NCI-H1105 (cell line): Measurements from ENCODE around the gene TRAF3IP1.
"Not testable (repeated sequence)": the region's sequence is repeated elsewhere in the genome, so short reads cannot be mapped to it uniquely, and the experiment has no call there.

Experiments
- DNase-seq: peaks from one replicate; lab custom pipeline; 2025; lab: John Stamatoyannopoulos, UW

Gene TRAF3IP1

DNA sequence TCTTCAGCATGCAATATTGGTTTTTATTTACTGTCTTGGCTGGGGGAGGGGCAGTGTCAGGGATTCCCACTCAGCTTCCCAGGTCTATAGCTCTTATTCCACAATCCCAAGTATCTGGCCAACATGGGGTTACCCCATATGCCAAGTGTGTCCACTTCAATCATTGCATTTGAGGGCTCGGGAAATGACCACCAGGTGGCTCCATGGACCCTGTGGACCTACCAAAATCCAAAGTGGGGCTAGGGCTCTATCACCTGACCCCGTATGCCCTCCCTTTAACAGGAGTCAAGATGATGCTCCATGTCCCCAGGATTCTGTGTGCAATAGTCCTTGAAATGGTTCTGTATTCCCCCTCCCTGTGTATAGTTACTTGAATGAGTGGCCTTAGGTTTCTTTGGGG is 12.1 kb upstream of the TRAF3IP1 start:
- DNase-seq, result no peak

DNA sequence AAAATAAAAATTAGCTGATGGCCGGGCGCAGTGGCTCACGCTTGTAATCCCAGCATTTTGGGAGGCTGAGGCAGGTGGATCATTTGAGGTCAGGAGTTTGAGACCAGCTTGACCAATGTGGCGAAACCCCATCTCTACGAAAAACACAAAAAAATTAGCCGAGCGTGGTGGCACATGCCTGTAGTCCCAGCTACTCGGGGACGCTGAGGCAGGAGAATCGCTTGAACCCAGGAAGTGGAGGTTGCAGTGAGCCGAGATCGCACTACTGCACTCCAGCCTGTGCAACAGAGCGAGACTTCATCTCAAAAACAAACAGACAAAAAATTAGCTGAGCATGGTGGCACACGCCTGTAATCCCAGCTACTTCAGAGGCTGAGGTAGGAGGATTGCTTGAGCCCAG is 9.6 kb upstream of the TRAF3IP1 start:
- not testable (repeated sequence) for DNase-seq

DNA sequence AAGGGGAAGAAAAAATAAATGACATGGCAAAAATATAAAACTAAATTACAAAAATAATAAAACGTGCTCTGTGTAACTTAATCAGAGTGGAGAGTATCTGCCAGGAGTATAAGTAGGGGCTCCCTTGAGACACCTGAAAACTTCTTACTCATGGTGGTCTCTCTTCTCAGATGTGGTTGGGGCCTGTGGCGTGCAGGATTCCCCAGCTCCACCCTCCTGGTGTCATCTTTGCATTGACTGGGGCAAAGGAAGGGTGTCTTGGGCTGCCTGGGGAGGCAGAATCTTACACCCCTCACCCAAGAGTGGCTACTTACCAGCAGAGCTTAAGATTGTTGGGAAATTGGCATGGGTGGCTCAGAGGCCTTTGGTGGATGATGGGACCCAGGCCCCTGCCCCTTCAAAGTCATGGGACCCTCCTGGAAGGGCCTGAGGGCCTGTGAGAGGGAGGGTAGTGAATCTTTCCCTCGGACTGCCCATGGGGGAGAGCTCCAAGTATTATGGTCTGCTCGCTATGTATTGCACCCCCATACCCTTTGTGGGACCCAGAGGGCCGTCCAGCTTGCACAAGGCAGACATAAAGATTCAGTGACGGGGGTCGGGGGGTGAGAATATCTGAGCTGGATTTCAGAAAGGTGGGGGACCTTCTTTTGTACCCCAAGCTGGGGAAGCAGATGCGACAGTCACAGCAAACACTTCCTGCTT is 6.9 kb upstream of the TRAF3IP1 start:
- DNase-seq, result no peak

DNA sequence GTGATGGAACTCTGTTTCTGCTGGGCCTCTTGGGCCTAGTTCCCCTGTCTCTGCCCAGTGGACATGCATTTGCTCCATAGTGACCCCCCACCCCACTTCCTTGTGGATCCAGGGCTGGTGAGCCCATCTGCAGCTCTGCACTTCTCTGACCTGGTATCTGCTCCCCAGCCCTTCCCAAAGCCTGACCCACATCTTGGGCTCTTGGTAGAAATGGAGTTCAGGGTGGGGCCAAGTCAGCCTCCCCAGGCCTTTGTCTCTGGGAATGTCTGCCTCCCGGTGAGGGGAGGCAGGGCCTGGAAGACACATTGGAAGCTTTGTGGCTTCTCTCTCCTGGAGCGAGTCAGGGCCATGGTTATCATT is 6.3 kb upstream of the TRAF3IP1 start:
- DNase-seq, result no peak

DNA sequence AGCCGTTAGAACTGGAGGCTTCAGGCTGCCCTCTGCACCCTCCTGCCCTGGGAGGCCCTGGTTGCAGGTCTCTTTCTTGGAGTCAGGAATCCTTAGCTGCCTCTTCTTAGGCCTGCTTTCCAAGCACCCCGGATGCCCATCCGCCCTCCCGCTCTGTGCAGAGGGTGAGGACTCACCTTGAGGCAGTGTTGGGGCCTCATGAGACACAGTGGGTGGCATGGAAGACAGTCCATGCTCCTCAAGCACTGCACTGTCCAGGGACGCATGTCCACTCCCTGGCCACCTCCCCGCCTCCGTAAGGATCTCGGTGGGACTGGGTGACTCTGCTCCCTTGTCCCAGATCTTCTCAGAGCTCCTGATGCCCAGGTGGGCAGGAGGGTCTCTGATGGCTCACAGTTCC is 5.7 kb upstream of the TRAF3IP1 start:
- no peak for DNase-seq

DNA sequence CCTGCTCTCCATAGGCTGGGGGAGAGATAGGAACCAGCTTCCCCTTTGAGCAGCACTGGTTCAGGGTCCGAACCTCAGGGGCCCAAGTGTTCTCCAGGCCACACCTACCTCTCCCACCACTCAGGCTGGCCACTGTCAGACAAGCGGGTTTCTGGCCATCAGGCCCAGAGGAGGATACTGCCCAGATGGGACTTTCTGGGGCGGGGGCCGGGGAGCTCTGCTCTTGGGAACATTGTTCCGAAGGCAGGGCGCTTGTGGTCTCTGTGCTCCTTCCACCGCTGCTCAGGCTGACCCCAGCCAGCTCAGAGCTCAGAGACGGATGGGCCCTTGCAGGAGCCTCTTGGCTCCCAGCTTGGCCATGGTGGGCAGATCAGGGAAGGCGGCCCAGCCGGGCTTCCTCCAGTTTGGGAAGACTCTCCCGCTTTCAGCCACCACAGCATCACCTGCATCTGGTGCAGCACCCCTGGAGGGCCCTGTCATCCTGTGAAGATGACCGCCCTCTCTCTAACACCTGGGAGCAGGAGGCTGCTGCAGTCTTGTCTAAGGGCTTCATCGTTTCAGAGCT is 5.2 kb upstream of the TRAF3IP1 start:
- no peak for DNase-seq

DNA sequence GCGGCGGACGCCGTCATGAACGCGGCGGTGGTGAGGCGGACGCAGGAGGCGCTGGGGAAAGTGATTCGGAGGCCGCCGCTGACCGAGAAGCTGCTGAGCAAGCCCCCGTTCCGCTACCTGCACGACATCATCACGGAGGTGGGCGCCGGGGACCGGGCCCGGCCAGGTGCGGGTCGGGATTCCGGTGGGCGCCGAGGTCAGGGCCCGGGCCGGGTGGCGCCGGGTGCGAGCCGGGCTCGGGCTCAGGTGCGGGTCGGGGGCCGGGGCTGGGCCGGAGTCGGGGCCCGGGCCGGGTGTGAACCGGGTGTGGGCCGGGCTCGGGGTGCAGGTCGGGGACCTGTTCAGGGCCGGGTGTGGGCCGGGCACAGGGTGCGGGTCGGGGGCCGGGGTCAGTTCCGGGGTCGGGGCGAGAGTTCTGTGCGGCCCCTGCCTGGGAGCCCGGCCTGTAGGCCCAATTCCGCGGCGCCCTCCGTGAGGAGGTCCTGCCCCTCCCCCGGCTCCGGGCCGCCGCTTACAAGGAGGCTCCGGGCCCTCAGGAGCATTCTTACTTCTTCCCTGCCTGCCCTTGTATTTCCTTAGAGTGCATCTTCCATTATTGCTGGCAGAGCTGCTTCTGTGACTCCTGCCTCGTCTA is 447 bp downstream of the TRAF3IP1 start:
- DNase-seq, result no peak

DNA sequence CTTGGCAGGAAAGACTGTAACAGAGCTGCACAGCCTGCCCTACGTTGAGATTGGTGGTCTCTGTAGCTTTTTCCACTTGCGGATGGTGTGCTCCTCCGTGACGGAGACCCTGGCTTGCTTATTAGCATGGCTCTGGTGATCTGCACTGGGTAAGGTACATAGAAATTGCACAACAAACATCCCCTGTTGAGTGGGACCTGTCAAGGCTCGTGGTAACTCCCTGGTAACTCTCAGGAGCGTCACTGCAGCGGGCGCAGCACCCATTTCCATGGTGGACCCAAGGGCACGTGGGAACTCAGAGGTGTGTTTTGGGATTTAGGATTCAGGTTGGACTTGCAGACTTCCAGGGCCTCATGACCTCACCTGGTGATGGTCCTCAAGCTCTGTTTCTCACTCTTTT is 1.1 kb downstream of the TRAF3IP1 start:
- no peak for DNase-seq

DNA sequence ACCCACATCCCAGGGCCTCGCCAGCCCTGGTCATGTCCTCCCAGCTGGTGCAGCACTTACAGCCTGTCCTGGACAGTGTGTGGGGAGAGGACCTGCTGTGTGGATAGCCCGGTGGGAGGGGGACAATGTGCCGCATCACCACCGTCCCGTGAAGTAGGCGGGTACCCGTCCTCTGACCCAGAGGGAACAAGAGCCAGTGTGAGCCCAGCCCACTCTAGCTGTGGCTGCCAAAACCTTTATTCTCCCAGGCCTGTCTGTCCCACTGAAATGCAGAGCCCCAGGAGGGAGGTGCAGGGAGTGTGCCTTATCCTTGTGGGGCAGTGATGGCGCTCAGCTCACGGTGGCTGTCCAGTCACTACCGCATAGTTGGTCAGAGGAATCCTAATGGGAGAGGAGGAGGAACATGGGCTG is 1.7 kb downstream of the TRAF3IP1 start:
- DNase-seq, result no peak

DNA sequence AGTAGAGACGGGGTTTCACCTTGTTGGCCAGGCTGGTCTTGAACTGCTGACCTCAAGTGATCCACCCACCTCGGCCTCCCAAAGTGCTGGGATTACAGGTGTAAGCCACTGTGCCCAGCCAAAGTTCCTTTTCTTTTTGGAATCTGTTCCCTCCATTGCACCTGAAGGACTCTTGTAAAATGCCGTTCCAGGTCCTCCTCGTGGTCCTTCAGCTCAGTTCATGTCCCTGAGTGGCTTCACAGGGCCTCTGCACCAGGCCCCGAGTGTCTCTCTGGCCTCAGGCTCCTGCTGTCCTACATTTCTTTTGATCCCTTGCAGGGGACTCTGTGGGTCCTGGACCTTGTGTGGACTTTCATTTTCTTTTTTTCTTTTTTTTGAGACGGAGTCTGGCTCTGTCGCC is 3.9 kb downstream of the TRAF3IP1 start:
- not testable (repeated sequence) for DNase-seq

DNA sequence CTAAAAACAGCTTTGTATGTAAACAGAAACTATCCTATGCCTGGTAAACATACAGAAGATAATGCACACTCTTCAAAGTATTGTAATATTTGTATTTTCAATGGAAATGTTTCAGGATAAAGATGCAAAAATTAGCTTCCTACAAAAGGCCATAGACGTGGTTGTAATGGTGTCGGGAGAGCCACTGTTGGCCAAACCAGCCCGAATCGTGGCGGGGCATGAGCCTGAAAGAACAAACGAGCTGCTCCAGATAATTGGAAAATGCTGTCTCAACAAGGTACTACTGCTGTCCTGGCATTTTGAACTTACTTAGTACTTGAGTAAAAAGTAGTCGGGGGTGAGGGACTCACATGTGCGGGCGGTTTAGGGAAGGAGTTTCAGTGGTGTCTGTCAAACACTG is 5.4 kb downstream of the TRAF3IP1 start:
- DNase-seq, result no peak

DNA sequence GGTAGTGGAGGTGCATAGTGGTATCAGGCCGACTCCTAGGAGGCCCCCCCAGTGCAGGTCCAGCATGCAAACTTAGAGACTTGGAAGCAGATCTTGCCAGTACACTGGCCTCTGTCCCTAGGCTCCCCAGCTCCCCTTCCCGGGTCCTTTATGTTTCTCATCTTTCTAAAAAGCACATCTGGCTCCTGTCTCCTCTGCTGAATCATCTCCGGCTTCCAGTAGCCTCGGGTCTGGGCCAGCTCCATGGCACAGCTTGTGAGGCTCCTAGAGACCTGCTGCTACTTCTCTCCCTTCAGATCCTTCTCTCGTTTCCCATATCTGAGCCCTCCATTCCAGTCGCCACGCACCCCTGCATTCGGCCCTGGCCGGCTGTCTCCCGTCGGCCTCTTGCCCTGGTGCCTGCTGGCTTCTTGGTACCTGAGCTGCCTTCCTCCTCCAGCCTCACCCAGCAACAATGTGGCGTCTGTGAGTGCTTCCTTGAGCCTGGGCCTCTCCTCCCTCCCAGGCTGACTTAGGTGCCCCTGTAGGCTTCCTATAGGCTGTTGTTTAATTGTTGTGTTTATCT is 6.6 kb downstream of the TRAF3IP1 start:
- DNase-seq, result no peak

DNA sequence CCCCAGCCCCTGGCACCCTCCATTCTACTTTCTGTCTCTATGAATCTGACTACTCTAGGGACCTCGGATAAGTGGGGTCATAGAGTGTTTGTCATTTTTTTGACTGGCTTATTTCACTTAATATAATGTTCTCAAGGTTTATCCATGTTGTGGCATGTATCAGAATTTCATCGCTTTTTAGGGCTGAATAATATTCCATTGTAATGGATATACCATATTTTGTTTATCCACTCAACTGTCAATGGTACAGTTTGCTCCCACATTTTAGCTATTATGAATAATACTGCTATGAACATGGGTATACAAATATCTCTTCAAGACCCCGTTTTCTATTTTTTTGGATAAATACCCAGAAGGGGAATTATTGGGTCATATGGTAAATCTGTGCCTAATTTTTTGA is 7.4 kb downstream of the TRAF3IP1 start:
- no peak for DNase-seq

DNA sequence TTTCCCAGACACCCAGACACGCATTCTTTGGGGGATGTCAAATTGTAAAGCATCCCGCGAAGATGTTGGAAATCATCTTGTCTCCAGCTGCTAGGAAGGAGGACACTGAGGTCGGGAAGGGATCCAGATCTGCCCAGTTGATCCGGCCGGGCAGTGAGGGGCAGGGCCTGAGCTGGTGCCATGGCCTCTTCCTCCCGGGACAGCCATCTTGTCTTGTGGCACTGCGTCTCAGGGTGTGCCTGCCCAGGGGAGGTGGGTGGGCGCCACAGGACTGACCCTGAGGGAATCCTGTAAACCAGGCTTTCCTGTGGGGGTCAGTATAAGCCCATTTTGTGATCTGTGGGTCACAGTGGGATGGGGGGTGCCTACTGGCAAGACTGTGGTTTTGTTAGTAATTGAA is 10.1 kb downstream of the TRAF3IP1 start:
- no peak for DNase-seq

DNA sequence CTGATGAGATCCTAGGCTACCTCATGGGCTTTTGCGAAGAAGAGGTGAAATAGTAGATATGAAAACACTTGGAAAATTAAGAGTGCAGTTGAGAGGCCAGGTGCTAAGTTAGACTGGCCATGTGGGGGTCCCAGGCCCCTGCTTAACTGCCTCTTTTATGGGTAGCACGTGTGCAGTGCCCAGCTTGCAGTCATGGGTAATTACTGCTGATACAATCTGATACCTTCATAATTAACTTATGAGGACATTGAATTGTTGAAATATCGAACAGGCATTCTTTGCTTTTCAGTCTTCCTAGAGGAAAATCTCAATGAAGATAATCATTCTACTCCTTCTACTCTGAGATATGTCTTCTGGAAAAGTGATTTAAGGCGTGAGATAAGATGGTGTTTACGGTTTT is 11.6 kb downstream of the TRAF3IP1 start:
- no peak for DNase-seq

DNA sequence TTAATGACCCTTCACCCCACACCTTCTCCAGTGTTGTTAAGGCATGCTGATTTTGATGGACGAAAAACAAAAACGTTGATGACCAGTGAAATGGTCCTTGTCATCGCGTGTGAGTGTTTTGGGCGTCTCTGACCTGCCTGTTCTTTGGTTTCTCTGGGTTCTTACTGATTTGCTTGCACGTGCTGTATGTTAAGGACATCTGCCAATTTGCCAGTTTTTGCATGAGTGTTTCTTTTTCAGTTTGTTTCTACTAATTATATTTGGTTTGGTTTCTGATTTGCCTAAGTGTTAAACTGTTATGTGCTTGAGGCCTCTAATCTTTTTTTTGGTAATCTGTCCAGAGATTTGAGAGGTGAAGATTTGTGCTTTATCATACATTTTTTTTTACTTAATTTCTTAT is 14.6 kb downstream of the TRAF3IP1 start:
- DNase-seq, result no peak

DNA sequence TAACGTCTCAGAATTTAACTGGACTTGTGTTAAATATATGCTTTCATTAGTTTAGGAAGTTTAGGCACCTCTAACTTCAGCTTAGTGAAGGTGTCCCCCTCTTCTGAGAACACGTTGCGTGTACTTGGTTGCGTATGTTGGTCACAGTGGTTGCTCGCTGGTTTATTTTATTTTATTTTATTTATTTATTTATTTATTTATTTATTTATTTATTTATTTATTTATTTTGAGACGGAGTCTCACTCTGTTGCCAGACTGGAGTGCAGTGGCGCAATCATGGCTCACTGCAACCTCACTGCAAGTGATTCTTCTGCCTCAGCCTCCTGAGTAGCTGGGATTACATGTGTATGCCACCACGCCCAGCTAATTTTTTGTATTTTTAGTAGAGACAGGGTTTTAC is 15.3 kb downstream of the TRAF3IP1 start:
- not testable (repeated sequence) for DNase-seq

DNA sequence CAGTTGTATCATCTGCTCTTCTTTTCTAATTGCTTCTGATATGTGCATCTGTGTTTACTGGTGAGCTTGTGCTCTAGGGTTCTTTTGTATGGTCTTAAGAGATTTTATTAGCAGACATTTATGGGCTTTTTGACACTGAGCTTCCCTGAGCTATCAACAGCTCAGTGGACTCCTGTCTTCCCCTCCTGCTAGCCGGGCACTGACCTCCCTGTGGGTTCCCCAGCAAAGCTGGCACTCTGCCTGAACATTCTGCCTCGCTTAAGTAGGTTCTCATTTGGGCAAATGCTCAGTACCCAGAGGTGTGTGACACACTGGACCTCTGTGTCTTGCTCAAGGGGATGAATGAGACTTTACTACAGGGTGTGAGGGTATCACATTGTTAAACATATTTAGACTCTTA is 15.8 kb downstream of the TRAF3IP1 start:
- DNase-seq, result no peak

DNA sequence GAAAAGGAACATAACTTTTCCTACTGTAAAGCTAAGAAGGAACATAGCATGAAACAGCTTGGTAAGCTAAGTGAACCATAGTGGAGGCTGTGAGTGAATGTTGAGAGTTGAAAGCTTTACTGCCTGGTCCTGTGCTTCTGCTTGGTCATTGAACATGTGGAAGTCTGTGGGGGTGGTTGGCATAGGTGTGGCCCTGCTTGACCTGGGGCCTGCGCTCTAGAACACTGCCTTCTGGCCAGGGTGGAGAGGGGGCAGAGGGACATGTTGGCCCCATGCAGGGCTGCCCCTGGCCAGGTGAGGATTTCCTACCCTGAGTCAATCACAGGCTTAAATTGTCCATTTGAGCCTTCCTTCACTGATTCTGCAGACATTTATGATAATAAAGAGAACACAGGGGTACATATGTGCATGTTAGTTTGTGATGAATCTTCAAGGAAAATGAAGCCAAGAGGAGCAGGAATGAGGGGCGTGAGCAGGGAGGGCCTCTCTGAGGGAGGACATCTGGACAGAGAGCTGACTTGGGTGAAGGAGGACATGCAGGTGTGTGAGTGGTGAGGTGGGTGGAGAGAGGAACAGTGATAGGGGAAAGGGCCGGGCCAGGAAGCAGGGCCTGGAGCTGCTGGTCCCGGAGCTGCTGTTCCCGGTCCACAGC is 16.6 kb downstream of the TRAF3IP1 start:
- no peak for DNase-seq

DNA sequence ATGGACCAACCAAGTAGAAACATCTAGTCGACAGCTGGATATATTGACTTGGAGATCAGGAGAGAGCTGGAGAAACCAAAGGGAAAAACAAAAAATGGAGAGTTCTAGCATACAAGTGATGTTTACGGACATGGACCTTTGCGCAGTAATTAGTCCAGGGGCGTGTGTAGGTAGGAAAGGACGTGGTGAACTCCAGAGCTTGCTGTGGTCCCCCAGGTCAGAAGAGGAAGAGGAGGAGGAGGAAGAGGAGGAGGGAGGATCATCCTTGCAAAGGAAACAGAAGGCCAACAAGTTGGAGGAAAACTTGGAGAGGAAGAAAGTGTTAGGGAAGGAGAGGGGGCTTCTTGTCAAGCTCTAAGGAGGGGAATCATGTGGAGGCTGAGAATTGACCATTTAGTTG is 17.5 kb downstream of the TRAF3IP1 start:
- no peak for DNase-seq

DNA sequence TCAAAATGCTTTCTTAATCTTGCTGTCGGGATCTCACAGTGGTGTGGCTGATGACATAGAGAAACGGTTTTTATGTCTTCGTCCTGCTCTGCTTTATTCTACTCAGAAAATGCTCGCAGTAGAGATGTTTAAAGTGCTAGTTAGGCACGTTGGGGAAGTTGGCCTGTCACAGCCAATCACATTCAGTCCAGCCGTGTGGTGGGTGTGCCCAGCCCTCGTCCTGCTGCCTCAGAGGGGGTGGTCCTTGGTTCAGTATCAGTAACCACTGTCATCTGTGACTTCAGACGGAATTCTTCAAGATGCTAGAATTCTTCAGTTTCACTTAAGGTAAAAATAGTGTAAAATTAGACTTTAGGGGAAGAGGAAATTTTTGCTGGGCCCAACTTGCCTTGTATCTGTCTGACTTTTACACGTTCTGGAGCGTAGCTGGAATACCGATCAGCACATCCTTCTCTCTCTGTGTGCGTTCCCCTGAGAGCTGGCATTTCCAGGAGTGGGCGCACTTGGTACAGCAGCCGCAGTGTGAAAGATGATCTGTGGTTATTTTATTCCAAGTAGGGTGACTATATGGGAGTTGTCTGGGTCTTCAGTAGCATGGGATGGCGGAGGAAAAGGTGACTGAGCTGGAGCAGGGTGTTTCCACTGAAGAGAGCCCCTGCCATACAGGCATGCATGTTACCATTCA is 18.5 kb downstream of the TRAF3IP1 start:
- DNase-seq, result no peak

DNA sequence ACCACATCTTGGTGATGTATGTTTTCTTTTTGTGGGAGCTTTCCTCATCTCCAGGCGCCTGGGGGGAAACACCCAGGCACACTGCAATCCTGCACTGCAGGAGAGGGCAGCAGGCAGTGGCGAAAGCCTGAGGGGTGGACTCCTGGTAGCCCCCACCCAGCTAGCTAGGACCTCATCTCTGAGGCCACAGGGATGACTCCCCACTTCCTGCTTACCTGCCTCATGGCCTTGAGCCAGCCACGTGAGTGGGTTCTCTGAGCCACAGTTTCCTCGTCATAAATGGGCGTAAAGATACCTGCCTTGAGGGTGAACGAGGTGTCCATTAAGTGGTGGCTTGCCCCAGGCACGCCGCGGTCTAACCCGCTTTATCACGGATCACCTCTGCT is 19.1 kb downstream of the TRAF3IP1 start:
- no peak for DNase-seq
